ENCODE measurements around the gene ZNF407.
"Not testable (repeated sequence)": the region's sequence is repeated elsewhere in the genome, so short reads cannot be mapped to it uniquely, and the experiment has no call there.

Gene ZNF407

GRCh38 chr18:75065251-75066000 lies 467.8 kb downstream of the ZNF407 start:
- DNase-seq: peak; percentile 81

DNA sequence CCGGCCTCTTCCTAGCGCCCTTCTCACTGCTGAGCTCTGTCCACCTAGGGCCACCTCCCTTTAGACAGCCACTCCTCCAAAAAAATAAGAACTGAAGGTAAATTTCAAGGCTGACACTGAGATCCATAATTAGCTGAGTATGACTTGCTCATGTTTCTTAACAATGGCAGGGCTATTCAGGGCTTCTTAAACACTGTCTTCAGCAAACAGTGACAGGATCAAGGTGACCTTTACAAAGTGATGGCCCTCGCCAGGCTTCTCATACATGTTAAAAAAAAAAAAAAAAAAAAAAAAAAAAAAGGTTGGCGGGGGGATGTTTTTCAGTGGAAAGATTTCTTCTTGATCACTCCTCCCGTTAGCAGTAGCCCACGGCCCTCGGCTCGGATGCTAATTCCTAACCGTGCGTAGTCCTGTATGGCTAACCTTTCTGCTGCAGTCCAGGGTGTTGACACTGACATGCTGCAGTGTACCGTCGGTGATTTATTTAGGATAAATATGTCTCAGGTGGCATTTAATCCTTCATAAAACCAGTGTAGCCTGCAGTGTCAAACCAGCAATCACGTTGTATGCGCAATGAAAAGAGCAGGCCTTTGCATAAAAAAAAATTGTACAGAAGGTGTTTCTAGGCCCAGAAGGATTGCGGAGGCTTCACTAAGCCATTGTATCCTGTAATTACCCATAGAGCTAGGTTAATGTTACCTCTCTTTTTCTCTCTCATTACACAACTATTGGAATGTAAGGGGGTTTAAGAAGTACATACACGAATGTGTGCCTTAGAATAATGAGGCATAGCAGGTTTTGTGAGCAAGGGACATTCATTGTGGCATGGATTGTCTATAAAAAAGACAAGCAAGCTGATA lies 468.6 kb downstream of the ZNF407 start:
- DNase-seq: no peak

- no peak for DNase-seq
Measured at GRCh38 chr18:75066936-75067335, 469.3 kb downstream of the ZNF407 start.

- DNase-seq: no peak
Measured at GRCh38 chr18:75067996-75068645, 470.5 kb downstream of the ZNF407 start.

GRCh38 chr18:75068682-75069435 lies 471.2 kb downstream of the ZNF407 start:
- no peak for DNase-seq

DNA sequence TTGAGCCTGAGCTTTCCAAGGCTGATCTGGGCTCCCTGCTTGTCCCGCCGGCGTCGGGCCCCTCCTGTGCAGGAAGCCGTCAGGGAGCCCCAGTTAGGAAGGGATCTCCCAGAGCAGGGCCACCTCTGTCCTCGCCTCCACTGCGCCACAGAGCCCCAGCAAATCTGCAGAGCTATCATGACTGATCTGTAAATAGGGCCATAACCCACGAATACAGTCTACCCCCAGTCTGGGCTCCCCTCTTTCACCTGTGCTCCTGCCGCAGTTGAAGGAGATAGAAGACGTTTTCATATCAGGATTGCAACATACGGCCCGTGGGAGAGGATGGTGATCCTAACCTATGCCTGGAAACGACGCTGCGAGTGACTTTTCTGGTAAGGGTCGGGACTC lies 472.6 kb downstream of the ZNF407 start:
- DNase-seq: no peak

- DNase-seq: peak; percentile 80
Measured at GRCh38 chr18:75070625-75071483, 473.2 kb downstream of the ZNF407 start.

DNA sequence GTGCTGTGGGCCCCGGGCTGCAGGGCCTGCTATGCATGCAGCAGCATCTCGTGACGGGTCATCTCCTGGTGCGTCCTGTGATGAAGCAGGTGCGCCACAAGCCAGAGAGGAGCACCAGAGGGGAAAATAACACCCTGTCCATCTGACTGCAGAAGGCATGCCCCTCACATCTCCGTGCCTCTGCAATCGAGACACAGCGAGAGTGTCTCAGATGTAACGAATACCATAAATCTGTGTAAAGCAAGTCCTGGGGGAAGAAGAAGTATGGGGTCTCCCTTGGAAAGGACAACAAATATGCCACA lies 473.8 kb downstream of the ZNF407 start:
- DNase-seq: no peak

DNA sequence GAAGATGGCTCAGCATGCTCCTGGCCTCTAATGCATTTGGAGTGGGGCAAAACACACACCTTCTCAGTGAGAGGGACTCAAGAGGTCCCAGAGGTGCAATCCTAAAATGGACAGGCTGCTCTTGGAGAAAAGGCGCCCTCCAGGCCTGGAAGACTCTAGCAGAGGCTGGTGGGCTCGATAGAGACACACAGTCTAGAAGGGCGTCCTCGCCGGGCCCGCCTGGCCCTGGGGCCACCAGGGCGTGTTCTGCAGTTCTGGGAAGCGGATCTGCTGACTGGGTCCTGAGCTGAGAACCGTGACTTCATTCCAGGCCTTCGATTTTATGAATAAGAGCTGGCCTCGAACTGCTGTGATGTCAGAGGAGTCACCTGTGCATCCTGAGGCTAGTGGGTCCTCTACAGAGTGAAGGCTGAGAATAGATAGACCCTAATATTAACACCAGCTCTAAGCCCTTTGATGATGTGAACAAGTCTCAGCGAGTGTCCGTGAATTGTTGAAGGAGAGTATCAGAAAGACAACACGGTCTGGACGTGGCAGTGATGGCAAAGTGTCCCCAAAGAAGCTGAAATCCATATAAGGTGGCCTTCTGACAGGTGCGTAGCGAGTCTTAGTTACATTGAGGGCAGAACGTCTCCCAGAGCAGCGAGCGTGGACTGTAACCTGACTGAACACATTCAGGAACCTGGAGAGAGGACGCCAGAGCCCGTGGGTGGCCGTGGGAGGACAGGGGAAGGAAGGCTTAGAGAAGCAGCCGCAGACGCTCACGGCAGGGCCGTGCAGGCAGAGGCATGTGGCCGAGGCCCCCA lies 474.4 kb downstream of the ZNF407 start:
- no peak for DNase-seq

DNA sequence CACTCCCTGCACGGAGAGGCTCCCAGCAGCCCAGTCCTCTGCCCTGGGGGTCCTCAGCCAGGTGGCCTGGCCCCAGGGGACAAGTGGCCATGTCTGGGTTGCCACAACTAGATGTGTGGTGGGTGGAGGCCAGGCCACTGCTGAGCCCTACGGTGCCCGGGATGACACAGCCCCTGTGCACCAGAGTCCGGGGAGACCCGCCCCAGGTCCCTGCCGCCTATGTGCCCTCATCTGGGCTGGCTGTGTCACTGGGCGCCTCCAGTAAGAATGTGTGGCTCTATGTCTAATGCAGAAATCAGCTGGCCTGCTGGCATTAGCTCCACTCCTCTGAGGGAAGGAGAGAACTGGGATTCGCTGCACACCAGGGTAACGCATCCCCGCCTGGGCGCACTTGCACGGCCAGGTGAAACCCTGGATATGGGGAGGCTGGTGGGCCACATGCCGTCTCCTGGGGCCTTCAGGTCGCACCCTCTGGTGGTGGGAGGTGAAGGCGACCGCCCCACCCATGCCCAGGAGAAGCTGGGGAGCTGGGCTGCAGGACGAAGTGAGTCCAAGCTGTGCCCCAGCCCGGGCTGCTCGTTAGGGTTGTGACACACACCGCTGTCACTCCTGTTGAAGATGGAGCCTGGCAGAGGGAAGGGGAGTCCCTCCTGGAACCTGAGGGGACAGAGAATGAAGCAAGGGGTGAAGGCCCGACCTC lies 475.2 kb downstream of the ZNF407 start:
- no peak for DNase-seq

- DNase-seq: no peak
Measured at GRCh38 chr18:75073654-75074053, 476.0 kb downstream of the ZNF407 start.

DNA sequence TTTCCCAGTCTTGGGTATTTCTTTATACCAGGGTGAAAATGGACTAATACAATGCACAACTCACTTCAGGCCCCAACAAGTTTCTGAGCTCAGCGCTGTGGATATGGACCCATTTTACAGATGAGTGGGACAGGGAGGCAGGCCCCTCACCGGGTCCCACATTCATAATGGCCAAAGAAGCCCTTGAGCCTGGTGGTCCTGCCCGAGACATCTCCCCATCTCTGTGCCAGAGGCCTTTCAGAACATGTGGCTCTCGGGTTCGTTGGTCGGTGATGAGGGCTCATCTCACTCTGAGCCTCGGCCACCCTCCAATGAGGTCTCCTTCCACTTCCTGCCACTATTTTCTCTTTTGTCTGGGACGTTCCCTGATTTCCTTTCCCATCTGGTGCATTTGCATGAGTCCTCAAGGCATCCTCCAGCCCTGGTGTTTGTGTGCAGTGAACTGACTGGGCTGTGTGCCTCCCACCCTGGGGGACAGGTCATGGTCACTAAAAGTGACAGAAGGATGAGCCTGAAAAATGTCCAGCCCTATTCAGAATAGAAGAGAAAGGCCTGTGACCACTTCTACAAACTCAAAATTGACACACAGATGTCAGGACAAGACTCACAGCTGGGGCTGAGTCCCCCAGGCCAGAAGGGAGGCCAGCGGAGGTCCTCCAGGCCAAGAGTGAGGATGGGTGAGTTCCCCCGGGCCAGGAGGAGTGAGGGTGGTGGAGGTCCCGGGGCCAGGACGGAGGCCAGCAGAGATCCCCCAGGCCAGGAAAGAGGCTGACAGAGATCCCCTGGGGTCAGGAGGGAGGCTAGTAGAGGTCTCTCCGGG lies 476.7 kb downstream of the ZNF407 start:
- no peak for DNase-seq

GRCh38 chr18:75075016-75075305 lies 477.3 kb downstream of the ZNF407 start:
- DNase-seq: no peak

- DNase-seq: no peak
Measured at GRCh38 chr18:75075429-75075841, 477.8 kb downstream of the ZNF407 start.

- no peak for DNase-seq
Measured at GRCh38 chr18:75076286-75076685, 478.6 kb downstream of the ZNF407 start.

GRCh38 chr18:75081486-75081885 lies 483.8 kb downstream of the ZNF407 start:
- no peak for DNase-seq

DNA sequence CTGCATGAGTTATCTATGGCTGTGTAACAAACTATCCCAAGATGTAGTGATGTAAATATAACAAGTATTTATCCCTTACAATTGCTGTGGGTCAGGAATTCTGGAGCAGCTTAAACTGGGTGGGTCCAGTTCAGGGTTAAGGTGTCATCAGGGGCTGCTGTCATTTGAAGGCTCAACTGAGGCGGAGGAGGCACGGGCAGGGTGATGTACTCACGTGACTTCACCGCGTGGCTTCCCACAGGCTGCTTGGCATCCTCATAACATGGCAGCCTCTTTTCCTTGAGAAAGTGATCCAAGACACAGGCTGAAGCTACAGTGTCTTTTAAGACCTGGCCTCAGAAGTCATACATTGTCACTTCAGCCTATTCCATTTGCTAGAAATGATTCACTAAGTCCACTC lies 485.5 kb downstream of the ZNF407 start:
- DNase-seq: no peak

- no peak for DNase-seq
Measured at GRCh38 chr18:75083761-75084160, 486.1 kb downstream of the ZNF407 start.

GRCh38 chr18:75085676-75086075 lies 488.0 kb downstream of the ZNF407 start:
- DNase-seq: not testable (repeated sequence)

- no peak for DNase-seq
Measured at GRCh38 chr18:75086494-75087034, 488.9 kb downstream of the ZNF407 start.
